HepG2 (cell line): ENCODE data around the gene SMO. TPM values are rescaled to one million over a fixed set of nuclear protein-coding genes. Genes with fewer than 3 reads are reported as not detected.

Source experiments
- CCDC6 ChIP-seq: sonication (generic); formaldehyde crosslinking; IDR thresholded peaks from 2 replicates; pipeline ENCODE4 v1.8.1; 2022; ENCODE audit warnings: mild to moderate bottlenecking, missing genetic modification reagents, moderate library complexity
- EEA1 ChIP-seq: sonication (generic); formaldehyde crosslinking; IDR thresholded peaks from 2 replicates; pipeline ENCODE4 v1.5.1; 2020; ENCODE audit warnings: mild to moderate bottlenecking, missing genetic modification reagents, borderline replicate concordance
- EHMT2 ChIP-seq: fragments of 200-600 bp; sonication (generic); IDR thresholded peaks from 2 replicates; pipeline ENCODE4 v1.7.0; 2017; ENCODE audit warnings: antibody characterized with exemption, low read depth, low read length, borderline replicate concordance
- HNF1A ChIP-seq, 2 experiments: sonication (generic) in 1 of 2; formaldehyde crosslinking in 1 of 2; IDR thresholded peaks; 2 replicates each; pipeline versions ENCODE4 v1.4.0 to v1.6.1; 2016 to 2020; ENCODE audit warnings: borderline replicate concordance in 1 of 2, low read depth in 1 of 2, mild to moderate bottlenecking in 1 of 2, missing genetic modification reagents in 1 of 2
- MAF1 ChIP-seq: sonication (generic); formaldehyde crosslinking; IDR thresholded peaks from 2 replicates; pipeline ENCODE4 v1.5.0; 2020; ENCODE audit warnings: missing genetic modification reagents, borderline replicate concordance
- NFKBIZ ChIP-seq: IDR thresholded peaks from 2 replicates; pipeline ENCODE4 v1.6.1; 2018; ENCODE audit warnings: missing genetic modification reagents, missing compliant biosample characterization
- NR0B2 ChIP-seq: sonication (generic); formaldehyde crosslinking; IDR thresholded peaks from 2 replicates; pipeline ENCODE4 v1.4.0; 2020; ENCODE audit warnings: mild to moderate bottlenecking, missing genetic modification reagents
- PRPF4 ChIP-seq: fragments of 200-400 bp; formaldehyde crosslinking; IDR thresholded peaks from 2 replicates; pipeline ENCODE4 v1.6.1; 2016; ENCODE audit warnings: low read length, low read depth; ENCODE audit not compliant: poor library complexity, severe bottlenecking
- SKI ChIP-seq: fragments of 450-650 bp; IDR thresholded peaks from one replicate; pipeline ENCODE4 v1.6.1; 2018; ENCODE audit warnings: mild to moderate bottlenecking; ENCODE audit not compliant: partially characterized antibody
- SNAI1 ChIP-seq: sonication (generic); formaldehyde crosslinking; IDR thresholded peaks from 2 replicates; pipeline ENCODE4 v1.5.0; 2020; ENCODE audit warnings: mild to moderate bottlenecking, missing genetic modification reagents, borderline replicate concordance
- SOX13 ChIP-seq, 3 experiments: fragments of 450-650 bp in 1 of 3; sonication (generic) in 1 of 3; formaldehyde crosslinking in 1 of 3; IDR thresholded peaks in 2 of 3; conservative IDR thresholded peaks in 1 of 3; 2 replicates each; pipeline versions ENCODE4 v1.5.0 to v1.6.1; 2016 to 2020; ENCODE audit warnings: antibody characterized with exemption in 1 of 3, mild to moderate bottlenecking in 1 of 3, missing compliant biosample characterization in 1 of 3, missing genetic modification reagents in 1 of 3, moderate library complexity in 1 of 3
- XRCC5 ChIP-seq: fragments of 200-400 bp; formaldehyde crosslinking; optimal IDR thresholded peaks from 2 replicates; pipeline ENCODE3; 2017; ENCODE audit warnings: mild to moderate bottlenecking, low read length
- ZNF282 ChIP-seq: fragments of 450-650 bp; IDR thresholded peaks from 2 replicates; pipeline ENCODE4 v1.6.1; 2018; ENCODE audit not compliant: partially characterized antibody
- ZNF607 ChIP-seq: sonication (generic); formaldehyde crosslinking; IDR thresholded peaks from 2 replicates; pipeline ENCODE4 v1.5.1; 2020; ENCODE audit warnings: missing genetic modification reagents, mild to moderate bottlenecking, borderline replicate concordance
- ZNF709 ChIP-seq: sonication (generic); formaldehyde crosslinking; IDR thresholded peaks from 2 replicates; pipeline ENCODE4 v1.5.0; 2020; ENCODE audit warnings: mild to moderate bottlenecking, missing genetic modification reagents
- ZSCAN29 ChIP-seq: sonication (generic); formaldehyde crosslinking; conservative IDR thresholded peaks from 2 replicates; pipeline ENCODE4 v1.4.0; 2020; ENCODE audit warnings: mild to moderate bottlenecking, missing genetic modification reagents
- polyA plus RNA-seq, 8 experiments: library from polyadenylated mRNA; depleted of rRNA in 3 of 8; stranded (reverse) in 7 of 8; unstranded in 1 of 8; fragments of >200 nt; fragmentation: Illumina TruSeq in 4 of 8; extraction: Trizol in 4 of 8; gene quantifications; 2 replicates each; pipeline versions ENCODE4 v1.2.1 to v1.2.3, GENCODE V29; 2011 to 2016; ENCODE audit warnings: low read depth in 4 of 8, missing spikeins in 1 of 8, mixed read lengths in 1 of 8; ENCODE audit not compliant: insufficient read depth in 1 of 8
- total RNA-seq, 5 experiments: library from RNA; depleted of rRNA; stranded (reverse); fragments of >200 nt; fragmentation: Illumina TruSeq; extraction: Trizol; gene quantifications; 2 replicates each; pipeline ENCODE4 v1.2.3, GENCODE V29; 2016; ENCODE audit warnings: low read depth in 1 of 5
- TF ChIP-seq, protein P1 (sequence below): sonication (generic); formaldehyde crosslinking; IDR thresholded peaks from 2 replicates; pipeline ENCODE4 v1.4.0; 2020; ENCODE audit warnings: missing genetic modification reagents
- TF ChIP-seq, protein P2 (sequence below): sonication (generic); formaldehyde crosslinking; conservative IDR thresholded peaks from 2 replicates; pipeline ENCODE4 v1.8.0; 2022; ENCODE audit warnings: mild to moderate bottlenecking, moderate library complexity, missing genetic modification reagents

The SMO gene
- total and polyA plus RNA-seq, 2 of the 13 experiments (the other 11 are each of a cell fraction or from before 2014, with no cell fraction given), result 23.8 to 32.3 TPM

GRCh38 chr7:129144095-129144833 is 44.2 kb upstream of the SMO start, which contains the start of gene TSPAN33 (continued):
- no peak for TF ChIP-seq EEA1
- TF ChIP-seq, protein P1, sequence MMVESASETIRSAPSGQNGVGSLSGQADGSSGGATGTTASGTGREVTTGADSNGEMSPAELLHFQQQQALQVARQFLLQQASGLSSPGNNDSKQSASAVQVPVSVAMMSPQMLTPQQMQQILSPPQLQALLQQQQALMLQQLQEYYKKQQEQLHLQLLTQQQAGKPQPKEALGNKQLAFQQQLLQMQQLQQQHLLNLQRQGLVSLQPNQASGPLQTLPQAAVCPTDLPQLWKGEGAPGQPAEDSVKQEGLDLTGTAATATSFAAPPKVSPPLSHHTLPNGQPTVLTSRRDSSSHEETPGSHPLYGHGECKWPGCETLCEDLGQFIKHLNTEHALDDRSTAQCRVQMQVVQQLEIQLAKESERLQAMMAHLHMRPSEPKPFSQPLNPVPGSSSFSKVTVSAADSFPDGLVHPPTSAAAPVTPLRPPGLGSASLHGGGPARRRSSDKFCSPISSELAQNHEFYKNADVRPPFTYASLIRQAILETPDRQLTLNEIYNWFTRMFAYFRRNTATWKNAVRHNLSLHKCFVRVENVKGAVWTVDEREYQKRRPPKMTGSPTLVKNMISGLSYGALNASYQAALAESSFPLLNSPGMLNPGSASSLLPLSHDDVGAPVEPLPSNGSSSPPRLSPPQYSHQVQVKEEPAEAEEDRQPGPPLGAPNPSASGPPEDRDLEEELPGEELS (CRISPR knock-in tag), result peak; percentile 55; the same call in 1 of the 2 replicates
- no peak for TF ChIP-seq PRPF4
- TF ChIP-seq CCDC6, result 0 out of 2 replicates have a peak, but pooled peaks have one; percentile 38
- no peak for TF ChIP-seq ZNF282
- TF ChIP-seq, protein P2, sequence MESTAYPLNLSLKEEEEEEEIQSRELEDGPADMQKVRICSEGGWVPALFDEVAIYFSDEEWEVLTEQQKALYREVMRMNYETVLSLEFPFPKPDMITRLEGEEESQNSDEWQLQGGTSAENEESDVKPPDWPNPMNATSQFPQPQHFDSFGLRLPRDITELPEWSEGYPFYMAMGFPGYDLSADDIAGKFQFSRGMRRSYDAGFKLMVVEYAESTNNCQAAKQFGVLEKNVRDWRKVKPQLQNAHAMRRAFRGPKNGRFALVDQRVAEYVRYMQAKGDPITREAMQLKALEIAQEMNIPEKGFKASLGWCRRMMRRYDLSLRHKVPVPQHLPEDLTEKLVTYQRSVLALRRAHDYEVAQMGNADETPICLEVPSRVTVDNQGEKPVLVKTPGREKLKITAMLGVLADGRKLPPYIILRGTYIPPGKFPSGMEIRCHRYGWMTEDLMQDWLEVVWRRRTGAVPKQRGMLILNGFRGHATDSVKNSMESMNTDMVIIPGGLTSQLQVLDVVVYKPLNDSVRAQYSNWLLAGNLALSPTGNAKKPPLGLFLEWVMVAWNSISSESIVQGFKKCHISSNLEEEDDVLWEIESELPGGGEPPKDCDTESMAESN, result no peak
- TF ChIP-seq SOX13 (IDR thresholded peaks at IDR 0.05), result no peak
- TF ChIP-seq SOX13 (CRISPR knock-in tag; conservative IDR thresholded peaks at IDR 0.05 in 1 of 2, IDR thresholded peaks at IDR 0.05 in 1 of 2), result 0 out of 4 replicates have a peak, but pooled peaks of 1 of the 2 experiments have one; percentile 9
- no peak for TF ChIP-seq ZSCAN29 (CRISPR knock-in tag)
- no peak for TF ChIP-seq EHMT2
- TF ChIP-seq SKI, result no peak
- peak; percentile 43 for TF ChIP-seq XRCC5
- 0 out of 2 replicates have a peak, but pooled peaks have one; percentile 18 for TF ChIP-seq NR0B2 (CRISPR knock-in tag)
- no peak for TF ChIP-seq ZNF607 (CRISPR knock-in tag)
- no peak for TF ChIP-seq NFKBIZ (CRISPR knock-in tag)
- no peak for TF ChIP-seq MAF1 (CRISPR knock-in tag)
- no peak for TF ChIP-seq HNF1A (IDR thresholded peaks at IDR 0.05; ENCODE audit: low read depth)
- TF ChIP-seq HNF1A (CRISPR knock-in tag; IDR thresholded peaks at IDR 0.05; ENCODE audit: borderline replicate concordance), result no peak
- TF ChIP-seq ZNF709 (CRISPR knock-in tag), result no peak
- 0 out of 2 replicates have a peak, but pooled peaks have one; percentile 62 for TF ChIP-seq SNAI1
